ENCODE results near the gene GOLGA8T.
"Not testable (repeated sequence)": the region's sequence is repeated elsewhere in the genome, so short reads cannot be mapped to it uniquely, and the experiment has no call there.

Gene GOLGA8T

GRCh38 chr15:30134751-30135150 is at the start of gene GOLGA8T:
Gene GOLGA8T (plus strand): TSS chr15:30135051. CDS start chr15:30135149, 98 bp downstream.
- not testable (repeated sequence) for DNase-seq

- not testable (repeated sequence) for DNase-seq
These were observed 37.0 kb upstream of the GOLGA8T start for GRCh38 chr15:30097827-30098226.

- DNase-seq = not testable (repeated sequence)
These were observed 32.0 kb upstream of the GOLGA8T start for GRCh38 chr15:30102890-30103289.

- DNase-seq = not testable (repeated sequence)
These were observed 30.8 kb upstream of the GOLGA8T start for GRCh38 chr15:30103941-30104507.

- DNase-seq = not testable (repeated sequence)
These were observed 24.3 kb upstream of the GOLGA8T start for GRCh38 chr15:30110591-30110990.

GRCh38 chr15:30130066-30130465 is 4.8 kb upstream of the GOLGA8T start:
- DNase-seq = not testable (repeated sequence)

- not testable (repeated sequence) for DNase-seq
These were observed 8.4 kb downstream of the GOLGA8T start for GRCh38 chr15:30143246-30143645.

- not testable (repeated sequence) for DNase-seq
These were observed 15.0 kb downstream of the GOLGA8T start for GRCh38 chr15:30149891-30150290.

GRCh38 chr15:30162479-30163357 is 27.9 kb downstream of the GOLGA8T start:
- not testable (repeated sequence) for DNase-seq

- DNase-seq = not testable (repeated sequence)
These were observed 28.9 kb downstream of the GOLGA8T start for GRCh38 chr15:30163759-30164158.

GRCh38 chr15:30164257-30164656 is 29.4 kb downstream of the GOLGA8T start:
- not testable (repeated sequence) for DNase-seq

- not testable (repeated sequence) for DNase-seq
These were observed 32.6 kb downstream of the GOLGA8T start for GRCh38 chr15:30167403-30167802.

- not testable (repeated sequence) for DNase-seq
These were observed 33.0 kb downstream of the GOLGA8T start for GRCh38 chr15:30167886-30168285.

- not testable (repeated sequence) for DNase-seq
These were observed 36.6 kb downstream of the GOLGA8T start for GRCh38 chr15:30171452-30171851.

- DNase-seq = not testable (repeated sequence)
These were observed 38.3 kb downstream of the GOLGA8T start for GRCh38 chr15:30173041-30173608.

- DNase-seq = not testable (repeated sequence)
These were observed 40.4 kb downstream of the GOLGA8T start for GRCh38 chr15:30175291-30175690.

GRCh38 chr15:30176613-30177012 is 41.8 kb downstream of the GOLGA8T start:
- not testable (repeated sequence) for DNase-seq

- DNase-seq = not testable (repeated sequence)
These were observed 45.0 kb downstream of the GOLGA8T start for GRCh38 chr15:30179814-30180213.

- DNase-seq = not testable (repeated sequence)
These were observed 50.6 kb downstream of the GOLGA8T start for GRCh38 chr15:30185495-30185894.

- DNase-seq = not testable (repeated sequence)
These were observed 52.6 kb downstream of the GOLGA8T start for GRCh38 chr15:30187429-30187828.

- not testable (repeated sequence) for DNase-seq
These were observed 54.9 kb downstream of the GOLGA8T start for GRCh38 chr15:30189754-30190153.

- not testable (repeated sequence) for DNase-seq
These were observed 56.3 kb downstream of the GOLGA8T start for GRCh38 chr15:30191143-30191542.

- not testable (repeated sequence) for DNase-seq
These were observed 56.8 kb downstream of the GOLGA8T start for GRCh38 chr15:30191639-30192038.
